HG03159 (cell line): Measurements from ENCODE around the gene ACAD11.

ENCODE experiments used
- ATAC-seq: cut with Tn5 transposase; IDR thresholded peaks from one replicate; pipeline ENCODE4 v1.9.1; 2021; ENCODE audit warnings: mild to moderate bottlenecking, moderate library complexity; ENCODE audit not compliant: unreplicated experiment

ACAD11 gene

DNA sequence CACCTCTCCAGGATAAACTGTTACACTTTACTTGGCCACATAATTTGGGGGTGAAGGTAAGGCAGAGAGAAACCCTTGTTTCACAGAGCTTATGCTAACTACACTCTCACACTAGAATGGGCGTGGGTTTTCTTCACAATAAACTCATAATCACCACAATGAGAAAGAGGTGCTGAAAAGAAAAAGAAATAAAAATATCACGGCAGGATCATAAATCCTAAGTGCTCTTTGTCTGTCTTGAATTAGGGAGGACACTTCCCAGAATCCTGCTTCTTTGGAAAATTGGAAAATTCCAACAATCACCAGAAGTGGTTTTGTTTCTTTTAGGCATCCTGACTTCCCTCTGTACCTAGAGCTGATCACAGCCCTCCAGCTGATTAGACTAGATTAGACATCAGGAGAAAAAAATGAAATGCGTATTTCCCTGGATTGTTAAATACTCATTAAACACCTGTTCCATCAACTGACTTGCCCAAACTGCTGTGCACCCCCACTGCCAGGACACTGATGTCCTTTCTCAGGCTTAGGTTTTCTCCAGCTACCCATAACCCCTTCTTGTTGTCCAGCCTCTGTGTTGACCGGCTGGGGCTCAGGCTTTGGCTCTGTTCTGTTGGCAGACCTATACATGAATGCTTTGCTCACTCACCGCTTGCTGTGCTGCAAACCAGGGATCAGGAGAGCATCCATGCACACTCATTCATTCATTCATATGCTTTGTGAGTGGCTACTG, 104.1 kb downstream of the ACAD11 start:
- ATAC-seq = no peak

DNA sequence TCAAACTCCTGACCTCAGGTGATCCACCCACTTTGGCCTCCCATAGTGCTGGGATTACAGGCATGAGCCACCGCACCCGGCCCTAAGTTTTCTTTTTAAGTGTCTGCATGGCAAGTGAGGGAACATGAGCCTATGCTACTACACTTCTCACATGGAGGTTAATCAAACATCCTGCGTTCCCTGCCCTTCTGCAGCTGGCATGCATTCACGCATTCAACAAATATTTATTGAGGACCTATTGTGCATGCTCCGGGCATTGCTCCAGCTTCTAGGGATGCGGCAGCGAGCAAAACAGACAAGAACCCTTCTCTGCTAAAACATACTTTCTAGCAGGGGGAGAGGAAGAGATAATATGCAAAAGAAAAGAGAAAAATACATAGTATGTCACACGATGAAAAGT, 105.2 kb downstream of the ACAD11 start:
- ATAC-seq = no peak

DNA sequence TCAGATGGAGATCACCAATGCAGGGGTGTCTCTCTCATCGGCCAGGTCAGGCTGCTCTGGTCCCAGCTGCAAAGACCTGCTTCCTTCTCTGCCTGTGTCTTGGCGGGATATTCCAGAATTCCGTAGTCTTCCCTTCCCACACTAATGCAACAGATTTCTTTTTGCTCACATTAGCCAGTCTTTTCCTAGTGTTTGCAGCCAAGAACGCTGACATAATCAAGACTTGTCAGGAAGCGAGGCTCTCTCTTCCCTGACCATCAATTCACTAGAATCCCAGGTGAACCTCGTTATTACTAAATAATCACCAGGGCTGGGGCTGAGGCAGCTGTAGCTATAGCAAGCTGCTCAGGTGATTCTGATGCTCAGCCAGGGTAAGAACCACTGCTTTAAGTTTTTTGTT, 105.8 kb downstream of the ACAD11 start:
- no peak for ATAC-seq

DNA sequence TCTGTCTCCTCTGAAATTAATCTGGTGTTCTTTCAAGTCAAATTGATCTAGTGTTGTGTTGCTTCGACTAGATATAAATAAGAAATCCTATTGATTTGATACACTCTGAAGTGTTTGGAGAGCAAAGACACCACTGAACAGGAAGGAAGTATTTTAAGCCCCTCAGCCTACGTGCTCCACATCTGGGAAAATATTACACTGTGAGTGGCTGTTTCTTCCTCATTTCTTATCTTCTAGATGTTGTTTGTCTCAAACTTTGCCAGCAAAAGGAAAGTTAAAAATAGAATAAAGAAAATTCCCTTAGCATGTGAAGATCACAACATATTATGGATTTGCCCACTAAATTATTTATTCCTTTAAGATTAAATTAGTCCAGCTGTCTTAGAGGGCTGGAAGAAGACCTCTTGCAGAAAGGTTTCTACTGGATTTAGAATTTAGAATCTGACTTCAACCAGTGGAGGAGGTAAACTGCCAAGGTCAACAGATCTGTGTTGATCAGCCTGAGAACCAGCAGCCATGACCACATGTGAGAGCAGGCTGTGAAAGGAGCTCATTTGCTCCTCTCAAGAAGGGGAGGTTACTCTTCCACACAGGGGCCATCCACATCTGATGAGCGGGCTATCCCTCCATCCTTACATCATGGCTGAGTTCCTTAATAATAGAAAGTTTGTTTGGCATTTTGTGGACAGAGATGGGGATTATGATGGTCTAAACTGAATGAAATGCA, 108.9 kb downstream of the ACAD11 start:
- no peak for ATAC-seq

DNA sequence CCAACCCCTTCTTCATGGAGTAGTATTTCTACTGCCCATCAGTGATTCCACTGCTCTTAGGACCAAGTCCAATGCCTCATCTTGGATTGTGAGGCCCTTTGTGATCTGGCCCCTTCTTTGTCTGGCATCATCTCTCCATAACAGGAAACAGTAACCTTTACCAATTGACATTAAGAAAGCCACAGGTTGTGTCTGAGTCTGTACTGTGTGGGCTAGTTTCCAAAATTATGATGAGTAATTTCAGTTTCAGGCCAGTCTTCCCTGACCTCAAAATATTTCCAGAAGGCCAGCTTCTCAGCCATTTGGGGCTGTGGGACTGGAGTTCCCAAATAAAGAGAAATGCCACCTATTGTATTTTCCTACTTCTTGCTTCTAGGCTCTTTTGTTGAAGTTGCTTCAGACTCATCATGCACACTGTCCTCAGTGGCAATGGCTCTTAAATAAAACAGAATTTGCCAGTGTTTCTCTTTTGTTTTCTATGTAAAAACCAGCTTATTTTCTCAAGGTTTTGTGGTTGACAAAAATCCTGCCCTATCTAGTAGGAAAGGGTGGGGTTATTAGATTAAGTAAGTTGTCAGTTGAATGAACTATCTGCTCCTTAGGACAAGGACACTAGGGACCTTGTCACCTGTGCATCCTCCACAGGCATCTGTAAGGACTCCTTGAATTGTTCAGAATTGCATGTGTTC, 109.6 kb downstream of the ACAD11 start:
- ATAC-seq = peak; percentile 83

DNA sequence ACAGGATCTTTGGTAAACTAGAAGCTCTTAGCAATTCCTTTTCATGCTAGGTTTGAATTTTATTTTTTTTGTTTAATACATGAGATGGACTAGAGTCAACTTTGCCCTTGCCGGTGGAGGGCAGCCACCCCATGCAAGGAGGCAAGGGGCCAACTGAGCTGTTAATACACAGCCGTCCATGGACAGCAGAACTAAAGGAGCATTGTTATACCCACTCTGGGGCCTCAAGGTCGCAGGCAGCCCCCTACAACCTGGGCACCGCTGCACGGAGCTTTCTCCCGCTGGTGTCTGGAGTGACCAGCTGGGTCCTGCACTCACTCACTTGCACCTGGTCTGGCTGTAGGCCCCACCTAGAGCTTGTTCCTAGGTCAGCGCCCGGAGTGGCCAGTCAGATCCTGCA, 110.4 kb downstream of the ACAD11 start:
- no peak for ATAC-seq

DNA sequence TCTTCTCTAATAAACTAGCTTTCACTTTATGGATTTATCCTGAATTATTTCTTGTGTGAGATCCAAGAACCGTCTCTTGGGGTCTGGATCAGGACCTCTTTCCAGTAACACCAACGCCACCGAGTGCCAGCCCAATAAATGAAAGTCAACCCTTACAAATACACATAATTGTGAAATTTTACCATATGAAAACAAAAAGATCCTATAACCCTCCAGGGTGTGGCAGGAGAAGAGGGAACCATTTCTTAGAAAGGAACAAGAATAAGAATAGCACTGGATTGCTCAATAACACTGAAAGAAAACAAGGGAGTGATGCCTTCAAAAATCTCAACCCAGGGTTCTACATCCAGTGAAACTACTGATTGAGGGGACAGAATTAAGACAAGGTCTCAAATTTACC, 114.1 kb downstream of the ACAD11 start:
- no peak for ATAC-seq

DNA sequence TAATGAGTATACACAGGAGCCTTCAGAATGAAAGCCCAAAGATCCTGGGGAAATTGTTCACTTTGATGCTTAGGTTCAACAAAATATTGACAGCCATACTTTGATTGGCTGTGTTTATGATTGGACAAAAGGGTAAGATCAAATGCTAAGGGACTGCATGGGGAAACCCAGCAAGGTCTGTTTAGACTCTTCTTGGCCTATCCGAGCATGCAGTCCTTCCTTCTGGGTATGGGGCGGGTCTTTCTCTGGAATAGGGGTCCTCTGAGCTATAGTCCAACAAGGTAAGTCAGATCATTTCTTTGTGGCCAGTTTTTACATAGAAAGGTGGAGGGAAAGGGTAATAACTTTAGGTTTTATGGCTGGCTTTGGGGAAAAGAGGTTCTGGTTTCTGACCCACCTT, 115.5 kb downstream of the ACAD11 start:
- ATAC-seq = no peak

DNA sequence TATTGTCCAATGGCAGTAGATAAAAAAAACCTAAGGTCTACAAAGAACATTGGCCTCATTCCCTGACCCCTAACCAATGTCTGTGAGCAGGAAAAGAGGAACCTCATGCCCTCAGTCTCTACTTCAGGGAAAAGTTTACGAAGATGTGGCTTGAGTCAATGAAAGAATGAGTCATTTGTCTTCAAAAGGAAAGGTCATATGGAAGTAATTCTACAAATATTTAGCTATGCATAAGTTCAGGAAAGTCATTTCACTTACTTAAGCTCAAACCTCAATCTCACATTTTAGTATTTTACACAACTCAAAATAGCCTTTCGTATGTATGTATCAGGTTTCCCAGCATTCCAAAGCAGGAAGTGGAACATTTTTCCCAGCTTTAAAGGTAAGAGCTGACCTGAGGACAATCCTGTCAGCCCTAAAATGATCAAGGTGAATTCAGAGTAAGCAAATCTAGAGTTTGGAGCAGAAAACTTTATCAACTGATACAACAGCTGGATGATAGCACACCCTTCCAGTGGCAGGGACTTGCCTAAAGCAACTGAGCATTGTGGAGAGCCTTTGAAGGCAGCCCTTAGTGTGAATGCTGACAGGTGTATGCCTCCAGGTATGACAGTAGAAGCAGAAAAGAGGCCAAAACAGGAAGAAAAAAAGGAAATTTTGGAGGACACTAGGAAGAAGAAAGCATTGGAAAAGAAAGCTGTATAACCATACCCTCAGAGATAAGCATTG, 116.4 kb downstream of the ACAD11 start:
- ATAC-seq = no peak

DNA sequence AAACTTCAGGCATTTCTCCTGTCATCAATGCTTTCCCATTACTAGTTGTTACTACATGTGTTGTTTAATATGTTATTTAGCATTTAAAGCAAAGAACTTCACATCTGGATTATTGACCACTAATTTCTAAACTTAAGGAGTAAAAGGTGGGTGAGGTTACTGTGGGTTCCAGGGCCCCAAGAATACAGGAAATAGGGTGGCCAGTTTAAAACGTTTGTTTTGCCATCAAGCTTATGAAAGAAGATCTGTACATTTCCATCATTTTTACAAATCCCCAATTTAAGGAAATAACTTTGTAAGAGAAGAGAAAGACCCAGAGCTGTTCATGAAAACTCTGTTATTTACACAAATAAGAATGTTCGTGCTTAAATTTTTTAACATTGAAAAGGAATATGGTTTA, 117.0 kb downstream of the ACAD11 start:
- ATAC-seq = no peak

DNA sequence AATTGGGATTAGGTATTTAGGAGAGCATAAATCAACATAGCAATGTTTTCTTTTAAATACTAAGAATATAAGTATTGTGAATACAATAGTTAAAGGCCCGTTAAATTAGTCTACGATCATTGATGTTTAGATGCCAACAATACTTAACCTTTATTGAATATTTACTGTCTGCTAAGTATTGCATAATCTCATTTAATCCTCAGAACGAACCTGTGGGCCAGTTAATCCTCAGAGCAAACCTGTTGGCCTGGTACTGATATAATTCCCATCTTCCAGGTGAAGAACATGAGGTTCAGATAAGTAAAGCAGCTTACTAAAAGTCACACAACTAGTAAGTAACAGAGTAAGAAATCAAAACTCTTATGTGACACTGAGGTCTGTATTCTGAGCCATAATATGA, 119.9 kb downstream of the ACAD11 start:
- no peak for ATAC-seq

DNA sequence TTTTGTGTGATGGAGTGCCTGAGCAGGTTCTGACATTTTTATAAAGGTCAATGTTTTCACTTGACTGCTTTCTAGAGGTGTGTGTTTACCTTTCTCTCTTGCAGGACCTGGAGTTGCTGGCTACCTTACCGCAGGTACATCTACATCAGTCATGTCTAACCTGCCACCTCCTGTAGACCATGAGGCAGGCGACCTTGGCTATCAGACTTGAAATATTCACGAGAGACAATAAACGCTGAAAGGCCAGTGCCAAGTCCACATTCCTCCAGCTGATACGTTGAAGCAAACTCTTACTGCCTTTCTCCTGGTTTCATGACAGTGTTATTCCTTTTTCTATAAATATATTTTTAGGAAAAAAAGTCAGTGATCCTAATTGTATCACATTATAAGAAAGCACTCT, 121.5 kb downstream of the ACAD11 start:
- ATAC-seq = no peak

DNA sequence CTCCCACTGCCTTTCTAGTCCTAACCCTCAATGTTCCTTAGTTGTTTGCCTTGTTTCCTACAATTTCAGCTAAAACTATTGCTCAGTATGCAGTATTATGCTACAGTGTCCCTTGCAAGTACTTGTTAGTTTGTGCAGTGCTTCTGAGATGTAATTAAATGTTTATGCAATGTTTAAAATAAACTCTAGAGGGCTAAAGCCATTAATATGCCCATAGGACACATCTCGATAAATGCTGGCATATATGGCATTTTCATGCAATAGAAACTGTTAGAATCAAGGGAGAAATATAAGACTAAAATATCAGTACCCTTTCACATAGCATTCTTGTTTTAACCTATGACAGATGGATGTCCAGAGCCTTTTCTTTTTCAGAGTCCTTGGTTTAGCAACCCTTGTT, 122.3 kb downstream of the ACAD11 start:
- no peak for ATAC-seq

DNA sequence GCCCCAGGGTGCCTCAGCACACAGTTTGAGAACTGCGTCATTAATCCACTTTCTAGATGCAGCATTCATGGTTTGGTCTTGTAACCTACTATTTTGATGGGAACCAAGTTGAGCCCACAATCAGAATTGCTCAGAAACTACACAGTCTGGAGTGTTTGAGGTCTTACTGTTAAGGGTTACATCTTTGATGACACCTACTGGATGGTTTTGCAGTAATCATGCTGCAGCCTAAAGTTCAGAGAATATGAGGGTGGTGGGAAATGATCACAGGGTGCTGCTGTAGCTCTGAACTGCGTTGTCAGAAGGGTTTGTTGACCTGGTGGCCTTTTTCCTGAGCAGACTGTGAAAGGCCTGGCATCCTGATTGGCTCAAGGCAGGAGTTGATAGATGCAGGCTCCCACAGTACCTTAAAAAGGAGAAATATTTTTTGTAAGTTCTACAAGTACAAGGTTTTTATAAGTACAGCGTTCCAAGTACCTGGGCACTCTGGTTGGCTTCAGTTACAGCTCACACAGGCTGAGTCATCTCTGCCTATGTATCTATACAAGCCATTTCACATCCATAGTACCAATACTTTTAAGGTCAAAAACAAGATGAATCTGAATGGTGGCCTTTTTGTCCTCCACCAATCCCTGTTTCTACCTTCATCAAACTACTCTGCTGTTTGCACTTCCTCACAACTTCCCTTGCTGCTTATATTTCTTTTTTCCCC, 123.0 kb downstream of the ACAD11 start:
- no peak for ATAC-seq

DNA sequence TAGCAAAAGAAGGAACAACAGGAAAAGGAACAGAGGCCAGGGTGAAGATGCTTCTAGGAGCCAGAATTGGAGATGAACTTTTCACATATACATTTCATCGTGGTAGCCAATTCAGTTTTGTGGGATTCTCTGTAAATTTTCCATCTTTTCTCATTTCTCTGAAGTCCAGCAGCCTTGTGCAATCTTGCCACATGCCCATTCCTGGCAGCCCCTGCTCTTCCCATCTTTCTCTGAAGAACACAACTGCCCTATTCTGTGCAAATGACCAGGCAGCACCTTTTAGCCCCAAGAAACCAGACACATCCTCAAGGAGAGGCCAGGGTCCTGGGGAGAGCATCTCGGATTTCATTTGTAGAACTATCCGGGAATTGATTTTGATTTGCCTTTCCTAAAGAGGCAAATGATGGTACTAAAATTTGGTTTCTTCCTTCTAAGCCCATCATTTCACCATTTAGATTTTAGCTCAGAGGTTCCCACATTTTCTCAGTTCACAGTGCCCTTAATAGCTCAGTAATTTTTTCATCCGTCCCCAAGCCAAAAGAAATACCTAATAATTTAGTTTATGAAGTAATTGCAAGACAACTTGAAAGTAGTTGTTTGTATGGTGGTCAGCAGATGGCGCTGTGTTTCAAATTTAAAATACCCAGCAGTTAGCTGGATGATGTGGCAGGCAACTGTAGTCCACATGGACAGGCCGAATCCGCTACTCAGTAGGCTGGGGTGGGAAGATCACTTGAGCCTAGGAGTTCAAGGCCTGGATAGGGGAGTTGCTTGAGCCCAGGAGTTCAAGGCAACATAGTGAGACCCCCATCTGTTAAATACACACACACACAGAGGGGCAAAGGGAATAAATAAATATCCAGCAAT, 123.8 kb downstream of the ACAD11 start:
- no peak for ATAC-seq

DNA sequence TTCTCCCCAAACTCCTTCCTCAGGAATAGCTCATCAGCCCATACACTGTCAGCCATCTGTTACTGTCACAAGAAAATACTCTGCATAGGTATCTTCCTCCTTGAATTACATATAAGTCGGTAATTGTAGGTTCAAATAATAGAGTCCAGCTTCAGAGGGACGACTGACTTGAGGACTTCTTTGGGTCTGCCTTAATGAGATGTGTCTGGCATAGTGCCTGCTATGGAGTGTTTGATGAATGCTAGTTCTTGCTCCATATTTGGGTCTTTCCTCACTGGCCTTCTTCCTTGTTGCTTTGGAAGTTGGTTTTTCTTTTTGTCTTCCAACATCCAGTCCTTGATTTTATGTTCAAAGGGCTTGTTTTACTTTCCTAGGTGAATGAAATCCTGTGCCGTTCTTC, 129.0 kb downstream of the ACAD11 start:
- no peak for ATAC-seq

DNA sequence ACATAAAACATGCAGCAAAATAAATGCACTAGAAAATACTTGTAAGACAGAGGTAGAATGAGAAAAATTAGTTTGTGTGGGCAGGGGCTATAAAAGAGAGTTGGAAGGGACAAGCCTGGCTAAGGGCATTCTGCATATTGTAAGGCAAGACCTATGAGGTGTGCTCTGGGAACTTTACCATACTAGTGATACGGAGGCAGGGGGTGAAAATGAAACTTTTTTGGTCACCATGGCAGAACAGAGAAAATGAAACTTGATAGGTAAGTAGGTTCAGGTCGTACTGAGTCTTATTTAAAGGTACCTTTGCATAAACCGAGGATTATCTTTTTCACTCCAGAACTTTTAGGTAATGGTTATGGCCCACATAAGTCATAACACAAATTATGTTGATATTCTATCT, 137.3 kb downstream of the ACAD11 start:
- ATAC-seq = peak; percentile 78

DNA sequence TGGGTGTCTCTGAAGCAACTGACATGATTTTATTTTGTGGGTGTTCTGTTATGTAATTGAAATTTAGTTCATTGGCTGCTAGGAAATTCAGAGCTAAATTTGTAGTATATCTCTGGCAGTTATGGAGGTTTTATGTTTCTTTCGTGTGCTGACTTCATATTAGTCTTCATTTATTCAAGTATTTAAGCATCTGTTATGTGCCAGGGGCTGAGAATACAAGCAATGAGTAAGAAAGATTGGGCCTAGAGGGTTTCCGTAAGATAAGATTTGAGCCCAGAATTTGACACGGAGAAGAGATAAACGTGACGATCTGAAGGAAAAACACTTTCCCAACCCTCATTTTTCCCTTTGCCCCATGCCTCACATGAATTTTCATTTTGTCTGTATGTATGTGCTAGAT, 137.7 kb downstream of the ACAD11 start:
- no peak for ATAC-seq

DNA sequence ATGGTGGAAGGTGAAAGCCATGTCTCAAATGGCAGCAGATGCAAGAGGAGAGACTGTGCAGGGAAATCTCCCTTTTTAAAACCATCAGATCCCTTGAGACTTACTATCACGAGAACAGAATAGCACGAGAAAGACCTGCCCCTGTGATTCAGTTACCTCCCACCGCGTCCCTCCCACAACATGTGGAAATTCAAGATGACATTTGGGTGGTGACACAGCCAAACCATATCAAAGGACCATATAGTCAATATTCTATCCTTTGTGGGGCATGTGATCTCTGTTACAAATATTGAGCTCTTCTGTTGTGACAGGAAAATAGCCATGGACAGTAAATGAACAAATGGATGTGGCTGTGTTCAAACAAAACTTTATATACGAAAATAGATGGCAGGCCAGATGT, 139.7 kb downstream of the ACAD11 start:
- ATAC-seq = no peak

DNA sequence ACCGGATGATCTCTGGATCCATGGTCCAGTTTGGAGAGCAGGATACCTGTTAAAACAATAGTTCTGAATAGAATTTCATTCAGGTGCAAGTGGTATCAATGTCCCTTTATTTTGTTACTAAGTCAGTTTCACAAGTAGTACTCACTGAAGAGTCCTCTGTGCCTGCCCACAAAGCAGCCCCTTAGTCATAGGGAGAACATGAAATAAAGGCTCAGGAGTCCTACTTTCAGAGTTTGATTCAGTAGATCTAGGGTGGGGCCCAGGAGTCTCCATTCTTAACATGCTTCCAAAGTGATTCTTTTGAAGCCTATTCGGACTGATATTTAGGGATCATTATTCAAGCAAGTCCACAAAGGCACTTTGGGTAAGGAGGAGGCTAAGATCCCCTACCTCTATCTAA, 142.3 kb downstream of the ACAD11 start:
- ATAC-seq = no peak
